GM19467 (cell line): ENCODE measurements around the gene SENP7.
"Not testable (repeated sequence)": the region's sequence is repeated elsewhere in the genome, so short reads cannot be mapped to it uniquely, and the experiment has no call there.

Experiments
- ATAC-seq: cut with Tn5 transposase; IDR thresholded peaks from one replicate; pipeline ENCODE4 v1.9.1; 2021; ENCODE audit warnings: mild to moderate bottlenecking, moderate library complexity; ENCODE audit not compliant: unreplicated experiment

SENP7 gene

GRCh38 chr3:101464235-101464634 lies 48.8 kb downstream of the SENP7 start:
- no peak for ATAC-seq

GRCh38 chr3:101461451-101461850 lies 51.6 kb downstream of the SENP7 start:
- no peak for ATAC-seq

GRCh38 chr3:101458387-101458786 lies 54.6 kb downstream of the SENP7 start:
- no peak for ATAC-seq

- ATAC-seq = no peak
Measured at GRCh38 chr3:101454629-101455028, 58.4 kb downstream of the SENP7 start.

- no peak for ATAC-seq
Measured at GRCh38 chr3:101453961-101454360, 59.1 kb downstream of the SENP7 start.

GRCh38 chr3:101438641-101439040 lies 74.4 kb downstream of the SENP7 start:
- not testable (repeated sequence) for ATAC-seq

- no peak for ATAC-seq
Measured at GRCh38 chr3:101433652-101434051, 79.4 kb downstream of the SENP7 start.

- no peak for ATAC-seq
Measured at GRCh38 chr3:101423984-101424888, 88.8 kb downstream of the SENP7 start.

GRCh38 chr3:101418851-101419250 lies 94.2 kb downstream of the SENP7 start:
- no peak for ATAC-seq

GRCh38 chr3:101414121-101414520 lies 98.9 kb downstream of the SENP7 start:
- ATAC-seq = no peak

GRCh38 chr3:101413656-101414055 lies 99.4 kb downstream of the SENP7 start:
- no peak for ATAC-seq

- no peak for ATAC-seq
Measured at GRCh38 chr3:101391413-101391950, 121.5 kb downstream of the SENP7 start.

GRCh38 chr3:101388706-101389105 lies 124.3 kb downstream of the SENP7 start:
- no peak for ATAC-seq

- ATAC-seq = no peak
Measured at GRCh38 chr3:101387351-101387750, 125.7 kb downstream of the SENP7 start.

- ATAC-seq = no peak
Measured at GRCh38 chr3:101384426-101384825, 128.6 kb downstream of the SENP7 start.

GRCh38 chr3:101383656-101384055 lies 129.4 kb downstream of the SENP7 start:
- ATAC-seq = no peak

GRCh38 chr3:101383156-101383575 lies 129.8 kb downstream of the SENP7 start:
- ATAC-seq = no peak

- no peak for ATAC-seq
Measured at GRCh38 chr3:101381809-101382208, 131.2 kb downstream of the SENP7 start.

GRCh38 chr3:101379658-101380376 lies 133.2 kb downstream of the SENP7 start:
- peak; percentile 96 for ATAC-seq

GRCh38 chr3:101377796-101378195 lies 135.2 kb downstream of the SENP7 start:
- ATAC-seq = no peak

- ATAC-seq = no peak
Measured at GRCh38 chr3:101377209-101377608, 135.8 kb downstream of the SENP7 start.

GRCh38 chr3:101375586-101375985 lies 137.4 kb downstream of the SENP7 start:
- ATAC-seq = no peak
